Measurements from ENCODE around the gene PLXNA2. TPM values are rescaled to one million over a fixed set of nuclear protein-coding genes. Genes with fewer than 3 reads are reported as not detected.
A peak's percentile ranks its signal among the peaks of the same experiment; 100 is the strongest.

The PLXNA2 gene
- polyA plus RNA-seq, 6 donors from 2014 or later: 0.35 to 1.6 (median 0.60) TPM; not detected in 1

DNA sequence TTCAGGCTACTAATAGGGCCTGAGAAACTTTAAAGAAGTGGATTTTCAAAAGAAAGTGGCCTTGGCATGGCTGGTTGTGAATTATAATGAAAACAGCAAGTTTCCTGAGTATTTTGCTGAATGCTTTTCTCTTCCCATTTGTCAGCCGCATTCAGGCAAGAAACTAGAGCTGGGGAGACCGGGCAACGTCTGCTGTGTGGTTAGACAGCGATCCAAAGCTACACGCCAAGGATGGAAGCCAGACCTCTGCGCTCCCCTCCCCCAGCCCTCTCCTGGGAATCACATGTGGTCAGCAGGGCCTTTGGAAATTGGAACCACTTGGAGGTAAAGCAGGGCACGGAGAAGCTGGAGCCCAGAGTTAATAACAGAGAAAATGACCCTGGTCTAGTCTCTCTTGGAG, 219.2 kb downstream of the PLXNA2 start:
- Mint-ChIP-seq H3K27me3 (peaks cover 0 to 5% (median 5%) of the 10 kb centered on the region in 3 donors), H3K4me1 (no peaks in the 10 kb centered on the region), H3K9me3 (no peaks in the 10 kb centered on the region), H3K36me3 (no peaks in the 10 kb centered on the region), H3K27ac (no peak overlapping the region), H3K4me3 (no peak overlapping the region)
- ATAC-seq (ENCODE audit: low read depth in 2 of 2) (no peak), DNase-seq (no peak)

- Mint-ChIP-seq H3K36me3 (no peaks in the 10 kb centered on the region), H3K4me1 (no peaks in the 10 kb centered on the region), H3K9me3 (no peaks in the 10 kb centered on the region), H3K4me3 (no peak overlapping the region), H3K27me3 (peaks cover 3 to 5% (median 5%) of the 10 kb centered on the region in 3 donors), H3K27ac (no peak overlapping the region)
- no peak for DNase-seq
- no peak for ATAC-seq (ENCODE audit: low read depth in 2 of 2)
Observed at GRCh38 chr1:208024406-208024805, 219.8 kb downstream of the PLXNA2 start.

GRCh38 chr1:208019257-208019656, 224.9 kb downstream of the PLXNA2 start:
- Mint-ChIP-seq H3K4me1 (no peaks in the 10 kb centered on the region), H3K27ac (peak overlapping the region in 1 of 6 donors; percentile 12), H3K36me3 (no peaks in the 10 kb centered on the region), H3K9me3 (no peaks in the 10 kb centered on the region), H3K27me3 (peaks cover 11 to 26% (median 13%) of the 10 kb centered on the region in 3 donors), H3K4me3 (no peak overlapping the region)
- no peak for ATAC-seq (ENCODE audit: low read depth in 2 of 2)
- no peak for DNase-seq

GRCh38 chr1:208015255-208015654, 228.9 kb downstream of the PLXNA2 start:
- no peak overlapping the region for H3K27ac Mint-ChIP-seq
- no peak overlapping the region for H3K4me3 Mint-ChIP-seq
- H3K27me3 Mint-ChIP-seq: peaks cover 5 to 26% (median 13%) of the 10 kb centered on the region in 3 donors
- DNase-seq (no peak), ATAC-seq (ENCODE audit: low read depth in 2 of 2) (no peak)
- no peaks in the 10 kb centered on the region for H3K36me3 Mint-ChIP-seq
- H3K4me1 Mint-ChIP-seq: no peaks in the 10 kb centered on the region
- H3K9me3 Mint-ChIP-seq: no peaks in the 10 kb centered on the region

GRCh38 chr1:208013210-208013609, 231.0 kb downstream of the PLXNA2 start:
- ATAC-seq (ENCODE audit: low read depth in 2 of 2) (no peak), DNase-seq (no peak)
- Mint-ChIP-seq H3K4me3 (no peak overlapping the region), H3K27me3 (peaks cover 4 to 17% (median 5%) of the 10 kb centered on the region in 3 donors), H3K9me3 (no peaks in the 10 kb centered on the region), H3K27ac (no peak overlapping the region), H3K4me1 (no peaks in the 10 kb centered on the region), H3K36me3 (no peaks in the 10 kb centered on the region)

DNA sequence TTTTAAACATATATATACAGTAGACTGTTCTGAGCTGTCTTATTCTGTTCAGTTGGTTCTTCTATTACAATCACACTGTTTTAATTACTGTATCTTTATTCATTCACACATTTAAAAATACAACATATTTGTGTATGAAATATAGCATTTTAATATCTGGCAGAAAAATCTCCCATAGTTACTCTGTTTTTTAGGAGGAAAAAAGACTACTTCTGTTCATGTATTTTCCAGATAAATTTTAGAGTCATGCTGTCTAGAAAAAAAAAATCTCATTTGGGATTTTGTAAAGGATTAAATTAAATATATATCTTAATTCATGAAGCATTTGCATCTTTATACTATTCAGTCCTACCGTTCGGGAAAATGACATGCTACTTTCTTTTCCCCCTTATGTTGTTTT, 231.5 kb downstream of the PLXNA2 start:
- DNase-seq (no peak), ATAC-seq (ENCODE audit: low read depth in 2 of 2) (no peak)
- Mint-ChIP-seq H3K27me3 (peaks cover 0 to 12% (median 5%) of the 10 kb centered on the region in 3 donors), H3K4me1 (no peaks in the 10 kb centered on the region), H3K36me3 (no peaks in the 10 kb centered on the region), H3K4me3 (no peak overlapping the region), H3K9me3 (no peaks in the 10 kb centered on the region), H3K27ac (no peak overlapping the region)

DNA sequence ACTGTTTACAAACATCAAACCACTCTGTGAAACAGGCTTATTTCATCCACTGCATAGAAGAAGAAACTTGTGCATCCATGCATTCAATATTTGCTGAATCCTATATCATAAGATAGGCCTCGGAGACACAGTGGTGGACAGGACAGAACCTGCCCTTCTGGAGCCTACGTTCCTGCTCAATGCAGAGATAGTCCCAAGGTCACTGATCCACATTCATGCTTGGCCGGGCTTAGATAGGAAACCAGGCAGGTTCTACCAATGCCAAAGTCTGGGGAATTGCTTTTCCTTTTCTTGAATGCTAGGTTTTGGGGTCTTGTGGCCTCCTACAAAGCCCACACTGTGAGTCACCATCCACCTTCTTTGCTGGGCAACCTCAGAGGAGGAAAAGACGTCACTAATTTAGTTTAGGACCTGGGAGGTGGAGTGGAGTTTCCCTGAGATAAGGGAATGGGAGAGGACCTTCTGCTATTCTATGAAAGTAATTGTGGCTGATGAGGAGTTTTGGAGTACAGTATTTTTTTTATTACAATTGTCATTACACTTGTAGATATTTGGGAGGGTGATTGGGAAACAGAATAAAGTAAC, 233.6 kb downstream of the PLXNA2 start:
- Mint-ChIP-seq H3K4me1 (no peaks in the 10 kb centered on the region), H3K27ac (no peak overlapping the region), H3K4me3 (no peak overlapping the region), H3K9me3 (no peaks in the 10 kb centered on the region), H3K27me3 (no peaks in the 10 kb centered on the region), H3K36me3 (no peaks in the 10 kb centered on the region)
- DNase-seq: no peak
- ATAC-seq (ENCODE audit: low read depth in 2 of 2): no peak

- H3K27me3 Mint-ChIP-seq: no peaks in the 10 kb centered on the region
- H3K27ac Mint-ChIP-seq: no peak overlapping the region
- no peaks in the 10 kb centered on the region for H3K9me3 Mint-ChIP-seq
Observed at GRCh38 chr1:208009706-208010444, 234.3 kb downstream of the PLXNA2 start.

DNA sequence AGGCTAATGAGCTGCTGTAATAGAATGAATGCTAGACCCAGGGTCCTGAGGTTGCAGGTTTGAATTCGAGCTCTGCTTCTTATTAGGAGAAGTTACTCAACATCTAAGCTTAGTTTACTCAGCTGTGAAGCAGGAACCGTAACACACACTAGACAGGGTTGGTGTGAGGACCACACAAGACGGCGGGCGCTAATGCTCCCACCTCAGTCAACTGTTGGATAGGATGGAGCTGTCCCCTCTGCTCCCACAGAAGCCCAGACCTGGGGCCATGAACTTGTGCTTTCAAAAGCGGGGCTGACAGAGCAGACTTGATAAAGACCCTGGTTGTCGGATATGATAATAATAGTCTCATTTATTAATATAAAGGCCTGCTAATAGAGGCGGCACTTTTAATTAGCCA, 234.9 kb downstream of the PLXNA2 start:
- Mint-ChIP-seq H3K27ac (no peak overlapping the region), H3K36me3 (no peaks in the 10 kb centered on the region), H3K27me3 (no peaks in the 10 kb centered on the region), H3K4me1 (no peaks in the 10 kb centered on the region), H3K9me3 (no peaks in the 10 kb centered on the region), H3K4me3 (no peak overlapping the region)
- DNase-seq (no peak), ATAC-seq (ENCODE audit: low read depth in 2 of 2) (no peak)

More at GRCh38 chr1:208009706-208010444, 234.3 kb downstream of the PLXNA2 start:
- ATAC-seq (ENCODE audit: low read depth in 2 of 2): no peak
- no peaks in the 10 kb centered on the region for H3K36me3 Mint-ChIP-seq
- H3K4me3 Mint-ChIP-seq: no peak overlapping the region
- no peak for DNase-seq
- no peaks in the 10 kb centered on the region for H3K4me1 Mint-ChIP-seq

DNA sequence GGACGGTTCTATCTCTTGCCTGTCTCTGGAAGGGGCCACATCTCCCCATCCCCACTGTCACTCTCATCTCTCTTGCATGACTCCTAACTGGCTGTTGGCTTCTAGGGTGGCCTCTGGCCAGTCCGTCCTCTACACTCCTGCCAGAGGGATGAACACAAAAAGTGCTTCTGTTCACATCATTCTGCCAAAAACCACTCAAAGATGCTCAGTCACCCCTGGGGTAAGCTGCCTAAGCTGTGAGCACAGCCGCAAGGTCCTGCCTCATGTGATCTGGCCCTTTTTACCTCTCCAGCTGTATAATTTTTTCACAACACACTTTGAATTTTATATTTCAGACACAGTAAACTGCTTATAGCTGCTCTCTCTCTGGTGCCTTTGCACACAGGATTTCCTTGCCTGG, 235.7 kb downstream of the PLXNA2 start:
- Mint-ChIP-seq H3K4me1 (no peaks in the 10 kb centered on the region), H3K9me3 (no peaks in the 10 kb centered on the region), H3K27ac (peak overlapping the region in 2 of 6 donors; percentile 44 to 62), H3K4me3 (no peak overlapping the region), H3K36me3 (no peaks in the 10 kb centered on the region), H3K27me3 (no peaks in the 10 kb centered on the region)
- no peak for ATAC-seq (ENCODE audit: low read depth in 2 of 2)
- no peak for DNase-seq

DNA sequence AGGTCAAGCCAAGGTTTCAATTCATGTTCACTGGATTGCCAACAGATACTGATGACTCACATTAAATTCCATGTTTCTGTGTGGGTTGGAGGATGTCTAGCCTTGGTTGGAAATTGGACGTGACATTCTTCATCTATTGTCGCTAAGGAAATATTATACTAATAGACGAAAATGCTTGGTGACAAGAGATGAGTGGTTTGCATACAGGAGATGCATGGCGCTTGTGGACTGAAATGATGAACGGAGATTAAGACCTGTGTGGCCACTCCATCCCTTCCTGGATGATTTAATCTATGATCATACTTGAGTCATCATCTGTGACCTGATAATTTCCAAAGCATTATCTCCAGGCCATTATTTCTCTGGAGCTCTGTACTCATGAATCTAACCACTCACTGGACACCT, 236.2 kb downstream of the PLXNA2 start:
- Mint-ChIP-seq H3K4me1 (no peaks in the 10 kb centered on the region), H3K4me3 (no peak overlapping the region), H3K27ac (no peak overlapping the region), H3K9me3 (no peaks in the 10 kb centered on the region), H3K27me3 (peaks cover 0 to 3% (median 0%) of the 10 kb centered on the region in 3 donors), H3K36me3 (no peaks in the 10 kb centered on the region)
- ATAC-seq (ENCODE audit: low read depth in 2 of 2) (no peak), DNase-seq (no peak)

GRCh38 chr1:208007319-208007937, 236.8 kb downstream of the PLXNA2 start:
- no peaks in the 10 kb centered on the region for H3K9me3 Mint-ChIP-seq
- no peak for DNase-seq
- no peaks in the 10 kb centered on the region for H3K4me1 Mint-ChIP-seq
- no peaks in the 10 kb centered on the region for H3K36me3 Mint-ChIP-seq
- H3K27me3 Mint-ChIP-seq: peaks cover 0 to 8% (median 0%) of the 10 kb centered on the region in 3 donors
- no peak overlapping the region for H3K27ac Mint-ChIP-seq
- ATAC-seq (ENCODE audit: low read depth in 2 of 2): no peak
- no peak overlapping the region for H3K4me3 Mint-ChIP-seq

DNA sequence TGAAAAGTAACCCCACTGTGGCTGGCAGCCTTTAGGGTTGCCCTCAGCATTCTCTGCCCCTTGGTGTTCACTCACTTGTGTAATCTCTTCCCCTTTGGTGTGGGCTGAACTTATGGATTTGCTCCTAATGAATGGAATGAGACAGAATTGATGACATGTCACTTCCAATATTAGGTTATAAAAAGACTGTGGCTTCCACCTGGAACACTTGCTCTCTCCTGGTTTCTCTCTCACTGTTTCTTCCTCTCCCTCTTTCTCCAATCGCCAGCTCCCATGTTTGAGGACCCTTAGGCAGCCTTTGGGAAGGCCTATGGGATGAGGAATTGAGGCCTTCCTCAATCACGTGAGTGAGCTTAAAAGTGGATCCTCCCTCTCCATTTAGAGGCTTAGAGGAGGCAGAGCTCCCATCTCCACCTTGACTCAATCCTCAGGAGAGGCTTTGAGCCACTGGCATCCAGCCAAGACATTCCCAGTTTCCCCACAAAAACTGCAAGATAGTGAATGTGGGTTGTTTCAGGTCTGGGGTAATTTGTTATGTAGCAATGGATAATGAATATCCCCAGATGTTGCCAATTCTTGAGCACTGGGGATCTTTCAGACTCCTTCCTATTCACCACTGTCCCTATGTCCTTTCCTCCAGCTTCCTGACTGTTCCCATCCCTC, 237.8 kb downstream of the PLXNA2 start:
- Mint-ChIP-seq H3K36me3 (no peaks in the 10 kb centered on the region), H3K27ac (peak overlapping the region in 1 of 6 donors; percentile 46), H3K9me3 (peaks cover 0 to 2% (median 0%) of the 10 kb centered on the region in 7 donors), H3K4me3 (no peak overlapping the region), H3K27me3 (peaks cover 0 to 17% (median 6%) of the 10 kb centered on the region in 3 donors), H3K4me1 (no peaks in the 10 kb centered on the region)
- ATAC-seq (ENCODE audit: low read depth in 2 of 2) (no peak), DNase-seq (no peak)
